SU-DHL-6 (cell line): ENCODE measurements around the gene DGKG.

ENCODE experiments used
- H2AFZ ChIP-seq: fragments of 200-600 bp; sonication (generic); 2 replicates; pipeline ENCODE4 v1.6.1; 2014; ENCODE audit warnings: low read depth, mild to moderate bottlenecking, moderate library complexity, mixed read lengths, antibody characterized with exemption, low read length; ENCODE audit not compliant: severe bottlenecking
- H3F3A ChIP-seq: fragments of 200-600 bp; shearing (Covaris generic); 2 replicates; pipeline ENCODE4 v1.6.0; 2016; ENCODE audit warnings: antibody characterized with exemption, mild to moderate bottlenecking; ENCODE audit not compliant: insufficient read depth
- H3K27ac ChIP-seq: fragments of 200-600 bp; sonication (generic); 2 replicates; pipeline ENCODE4 v1.5.1; 2016; ENCODE audit warnings: low read depth, mild to moderate bottlenecking, low read length, moderate library complexity, mixed read lengths
- H3K27me3 ChIP-seq: fragments of 200-600 bp; sonication (generic), shearing (Covaris generic); 2 replicates; pipeline ENCODE4 v1.6.0; 2014; ENCODE audit warnings: mild to moderate bottlenecking, low read length
- H3K36me3 ChIP-seq: fragments of 200-600 bp; sonication (generic); 2 replicates; pipeline ENCODE4 v1.6.1; 2014; ENCODE audit warnings: mild to moderate bottlenecking, low read length, mixed read lengths
- H3K4me2 ChIP-seq: fragments of 300-600, 200-600 bp; shearing (Covaris generic), sonication (generic); 2 replicates; pipeline ENCODE4 v1.6.0; 2014; ENCODE audit warnings: low read length, low read depth, mild to moderate bottlenecking; ENCODE audit not compliant: poor library complexity, severe bottlenecking
- H3K4me3 ChIP-seq: fragments of 200-600 bp; sonication (generic); 2 replicates; pipeline ENCODE4 v1.5.1; 2014; ENCODE audit warnings: antibody characterized with exemption, low read length, mild to moderate bottlenecking, mixed read lengths; ENCODE audit not compliant: insufficient read depth, poor library complexity, severe bottlenecking
- H3K79me2 ChIP-seq: fragments of 200-600 bp; sonication (generic); 2 replicates; pipeline ENCODE4 v1.6.1; 2014; ENCODE audit warnings: mild to moderate bottlenecking, low read length, moderate library complexity; ENCODE audit not compliant: insufficient read depth
- H3K9ac ChIP-seq: fragments of 200-600 bp; sonication (generic); 2 replicates; pipeline ENCODE4 v1.7.0; 2014; ENCODE audit warnings: mild to moderate bottlenecking, low read length
- H3K9me2 ChIP-seq: fragments of 200-600 bp; sonication (generic); replicated peaks from 2 replicates; pipeline ENCODE4 v1.6.1; 2014; ENCODE audit warnings: low read length; ENCODE audit not compliant: insufficient read depth
- H3K9me3 ChIP-seq: fragments of 200-600 bp; sonication (generic); 2 replicates; pipeline ENCODE4 v1.6.1; 2014; ENCODE audit warnings: low read length, mixed read lengths; ENCODE audit not compliant: insufficient read depth
- H4K20me1 ChIP-seq: fragments of 200-600 bp; sonication (generic); 2 replicates; pipeline ENCODE4 v1.6.1; 2014; ENCODE audit warnings: low read depth, mild to moderate bottlenecking, antibody characterized with exemption, low read length, moderate library complexity, mixed read lengths
- CTCF ChIP-seq: fragments of 200-600 bp; sonication (generic); IDR thresholded peaks from one replicate; pipeline ENCODE4 v1.5.1; 2017; ENCODE audit warnings: antibody characterized with exemption, mild to moderate bottlenecking, low read length, moderate library complexity; ENCODE audit not compliant: insufficient read depth, poor library complexity, severe bottlenecking
- EZH2phosphoT487 ChIP-seq: fragments of 200-600 bp; sonication (generic), shearing (Covaris generic); conservative IDR thresholded peaks from 2 replicates; pipeline ENCODE4 v1.6.1; 2018; ENCODE audit warnings: mild to moderate bottlenecking, antibody characterized with exemption, low read length, moderate library complexity, mixed read lengths

DGKG gene

GRCh38 chr3:186333256-186333655, 28.8 kb downstream of the DGKG start:
- Histone ChIP-seq H2AFZ (no peak overlapping the region), H3K4me2 (no peak overlapping the region), H3K9me3 (no peaks in the 10 kb centered on the region), H3K9me2 (no peaks in the 10 kb centered on the region), H3F3A (no peaks in the 10 kb centered on the region), H3K4me3 (no peak overlapping the region), H3K9ac (no peak overlapping the region), H3K27me3 (no peaks in the 10 kb centered on the region), H3K27ac (no peak overlapping the region), H3K36me3 (no peaks in the 10 kb centered on the region), H3K79me2 (no peaks in the 10 kb centered on the region), H4K20me1 (no peaks in the 10 kb centered on the region)
- TF ChIP-seq EZH2phosphoT487 (no peak), CTCF (no peak)

- H3K9ac ChIP-seq, result no peak overlapping the region
- no peak overlapping the region for H3K27ac ChIP-seq
- no peak overlapping the region for H3K4me3 ChIP-seq
- H3F3A ChIP-seq, result no peaks in the 10 kb centered on the region
- H3K4me2 ChIP-seq, result no peak overlapping the region
- H3K9me3 ChIP-seq, result no peaks in the 10 kb centered on the region
- H3K79me2 ChIP-seq, result no peaks in the 10 kb centered on the region
- no peaks in the 10 kb centered on the region for H4K20me1 ChIP-seq
- no peaks in the 10 kb centered on the region for H3K27me3 ChIP-seq
- no peaks in the 10 kb centered on the region for H3K36me3 ChIP-seq
- no peaks in the 10 kb centered on the region for H3K9me2 ChIP-seq
- H2AFZ ChIP-seq, result no peak overlapping the region
- TF ChIP-seq CTCF, result no peak
- no peak for TF ChIP-seq EZH2phosphoT487
Observed at GRCh38 chr3:186330772-186331460, 31.1 kb downstream of the DGKG start.

- Histone ChIP-seq H4K20me1 (no peaks in the 10 kb centered on the region), H3F3A (no peaks in the 10 kb centered on the region), H3K36me3 (no peaks in the 10 kb centered on the region), H3K4me3 (no peak overlapping the region), H3K4me2 (no peak overlapping the region), H3K9me3 (no peaks in the 10 kb centered on the region), H3K79me2 (no peaks in the 10 kb centered on the region), H3K27me3 (peaks cover 3% of the 10 kb centered on the region; the same call in 1 of the 2 replicates), H3K9me2 (no peaks in the 10 kb centered on the region), H3K27ac (no peak overlapping the region), H3K9ac (no peak overlapping the region), H2AFZ (no peak overlapping the region)
- no peak for TF ChIP-seq EZH2phosphoT487
- no peak for TF ChIP-seq CTCF
Observed at GRCh38 chr3:186329589-186329988, 32.4 kb downstream of the DGKG start.
